IMR-90 (cell line): ENCODE measurements around the gene STX1B. TPM values are rescaled to one million over a fixed set of nuclear protein-coding genes. Genes with fewer than 3 reads are reported as not detected.

Source experiments
- ATAC-seq: fragments of 200-7000 bp; cut with Tn5 transposase; 2 replicates; pipeline ENCODE4 v1.9.1; 2020; ENCODE audit warnings: low read depth, mild to moderate bottlenecking, moderate library complexity
- BruUV-seq: library from RNA; stranded (reverse); fragments of 400-500 nt; replicated peaks from 2 replicates; lab custom pipeline; 2021; lab: Mats Ljungman, UMichigan
- CTCF ChIA-PET: fragments of 300-600 bp; formaldehyde crosslinking; extraction: SDS; loops from one replicate; lab custom pipeline; 2021; ENCODE audit warnings: antibody characterized with exemption; lab: Yijun Ruan, JAX
- POLR2A ChIA-PET: fragments of 300-600 bp; sonication (Branson Sonifier 250); formaldehyde crosslinking; loops from one replicate; lab custom pipeline; 2022; ENCODE audit warnings: antibody characterized with exemption; ENCODE audit not compliant: unreplicated experiment; lab: Charles Lee
- DNase-seq: peaks from one replicate; pipeline ENCODE4 v3.0.0; 2013
- H2AFZ ChIP-seq: replicated peaks from 2 replicates; pipeline ENCODE3; 2013; ENCODE audit warnings: low read length, mild to moderate bottlenecking; ENCODE audit not compliant: poor library complexity
- H2AK5ac ChIP-seq: 2 replicates; pipeline ENCODE4 v1.6.1; 2013; ENCODE audit warnings: low read depth, low read length, inconsistent platforms
- H2AK9ac ChIP-seq: replicated peaks from 2 replicates; pipeline ENCODE3; 2013; ENCODE audit warnings: mild to moderate bottlenecking, low read depth, low read length, moderate library complexity; ENCODE audit not compliant: poor library complexity
- H2BK120ac ChIP-seq: 2 replicates; pipeline ENCODE4 v1.6.1; 2013; ENCODE audit warnings: low read depth, low read length, inconsistent platforms
- H2BK15ac ChIP-seq: 3 replicates; pipeline ENCODE4 v1.6.1; 2013; ENCODE audit warnings: low read depth, low read length, inconsistent platforms
- H2BK20ac ChIP-seq: 2 replicates; pipeline ENCODE4 v1.6.1; 2013; ENCODE audit warnings: low read depth, mild to moderate bottlenecking, inconsistent platforms, low read length, moderate library complexity
- H2BK5ac ChIP-seq: 2 replicates; pipeline ENCODE4 v1.6.1; 2013; ENCODE audit warnings: mild to moderate bottlenecking, low read depth, low read length, inconsistent platforms; ENCODE audit not compliant: poor library complexity, severe bottlenecking
- H3K14ac ChIP-seq: replicated peaks from 2 replicates; pipeline ENCODE4 v1.6.1; 2013; ENCODE audit warnings: low read depth, low read length, inconsistent platforms
- H3K18ac ChIP-seq: 2 replicates; pipeline ENCODE4 v1.6.1; 2013; ENCODE audit warnings: low read depth, low read length, control low read depth
- H3K23ac ChIP-seq: 2 replicates; pipeline ENCODE4 v1.6.1; 2013; ENCODE audit warnings: low read depth, low read length, inconsistent platforms
- H3K27ac ChIP-seq: 2 replicates; pipeline ENCODE4 v1.5.1; 2013; ENCODE audit warnings: mild to moderate bottlenecking, control low read depth, low read length; ENCODE audit not compliant: insufficient read depth
- H3K27me3 ChIP-seq: 2 replicates; pipeline ENCODE4 v1.6.1; 2013; ENCODE audit warnings: low read length; ENCODE audit not compliant: control insufficient read depth, insufficient read depth
- H3K36me3 ChIP-seq: 2 replicates; pipeline ENCODE4 v1.6.1; 2013; ENCODE audit warnings: low read length, mixed read lengths; ENCODE audit not compliant: control insufficient read depth, insufficient read depth
- H3K4ac ChIP-seq: 2 replicates; pipeline ENCODE4 v1.6.1; 2013; ENCODE audit warnings: low read depth, low read length, inconsistent platforms
- H3K4me1 ChIP-seq: 2 replicates; pipeline ENCODE4 v1.6.1; 2013; ENCODE audit warnings: low read length, mixed read lengths; ENCODE audit not compliant: control insufficient read depth, insufficient read depth
- H3K4me2 ChIP-seq: 2 replicates; pipeline ENCODE4 v1.6.1; 2013; ENCODE audit warnings: low read depth, mild to moderate bottlenecking, control low read depth, low read length, moderate library complexity
- H3K4me3 ChIP-seq: 2 replicates; pipeline ENCODE4 v1.5.1; 2013; ENCODE audit warnings: low read depth, mild to moderate bottlenecking, control low read depth, low read length, moderate library complexity; ENCODE audit not compliant: insufficient read depth
- H3K56ac ChIP-seq: 2 replicates; pipeline ENCODE4 v1.6.1; 2013; ENCODE audit warnings: low read length, inconsistent platforms; ENCODE audit not compliant: insufficient read depth; ENCODE audit errors: extremely low read depth
- H3K79me1 ChIP-seq, 2 experiments: 2 replicates each; pipeline ENCODE4 v1.6.1; 2013; ENCODE audit warnings: low read length in 2 of 2, inconsistent platforms in 1 of 2, low read depth in 1 of 2
- H3K9ac ChIP-seq: 2 replicates; pipeline ENCODE4 v1.6.1; 2013; ENCODE audit warnings: low read depth, low read length, control low read depth
- H3K9me1 ChIP-seq: 2 replicates; pipeline ENCODE4 v1.6.1; 2013; ENCODE audit warnings: low read length, inconsistent platforms; ENCODE audit not compliant: insufficient read depth
- H3K9me3 ChIP-seq: 2 replicates; pipeline ENCODE4 v1.6.1; 2013; ENCODE audit warnings: low read length; ENCODE audit not compliant: control insufficient read depth, insufficient read depth
- H4K20me1 ChIP-seq: 2 replicates; pipeline ENCODE4 v1.6.1; 2013; ENCODE audit warnings: low read length, inconsistent platforms; ENCODE audit not compliant: insufficient read depth
- H4K5ac ChIP-seq: 2 replicates; pipeline ENCODE4 v1.6.1; 2013; ENCODE audit warnings: mild to moderate bottlenecking, low read depth, low read length, control low read depth
- H4K8ac ChIP-seq, 2 experiments: 2 replicates each; pipeline ENCODE4 v1.6.1; 2013; ENCODE audit warnings: low read depth in 2 of 2, low read length in 2 of 2, control low read depth in 1 of 2, inconsistent platforms in 1 of 2
- H4K91ac ChIP-seq: 2 replicates; pipeline ENCODE4 v1.6.1; 2013; ENCODE audit warnings: low read depth, low read length, inconsistent platforms; ENCODE audit not compliant: insufficient read depth
- CTCF ChIP-seq: conservative IDR thresholded peaks from 2 replicates; pipeline ENCODE4 v1.5.1; 2012; ENCODE audit warnings: mild to moderate bottlenecking, low read depth, low read length, improper control_type of control experiment
- ELK1 ChIP-seq: fragments of 150-350 bp; IDR thresholded peaks from 2 replicates; pipeline ENCODE4 v1.6.1; 2016; ENCODE audit warnings: low read depth, mild to moderate bottlenecking, low read length, moderate library complexity, borderline replicate concordance
- MAFK ChIP-seq: IDR thresholded peaks from 2 replicates; pipeline ENCODE4 v1.6.1; 2012; ENCODE audit warnings: low read depth, low read length, improper control_type of control experiment
- MAZ ChIP-seq: IDR thresholded peaks from 2 replicates; pipeline ENCODE4 v1.6.1; 2012; ENCODE audit warnings: low read depth, mild to moderate bottlenecking, low read length, improper control_type of control experiment, moderate library complexity, borderline replicate concordance
- POLR2A ChIP-seq: IDR thresholded peaks from 2 replicates; pipeline ENCODE4 v1.6.1; 2012; ENCODE audit warnings: mild to moderate bottlenecking, low read depth, low read length
- RAD21 ChIP-seq: IDR thresholded peaks from 2 replicates; pipeline ENCODE4 v1.6.1; 2012; ENCODE audit warnings: low read length, improper control_type of control experiment
- RFX5 ChIP-seq: IDR thresholded peaks from 2 replicates; pipeline ENCODE4 v1.8.0; 2012; ENCODE audit warnings: low read depth, mild to moderate bottlenecking, low read length, moderate library complexity
- SMC3 ChIP-seq: fragments of 150-350 bp; IDR thresholded peaks from 2 replicates; pipeline ENCODE4 v1.6.1; 2016; ENCODE audit warnings: low read depth, mild to moderate bottlenecking, antibody characterized with exemption, low read length, moderate library complexity
- WGBS, 2 experiments: methylation state at CpG; one replicate each; pipeline versions ENCODE4 v1.1.5 to v1.1.7; 2013; ENCODE audit warnings: missing lambda C conversion rate in 2 of 2; ENCODE audit not compliant: insufficient read length in 1 of 2; ENCODE audit errors: extremely low coverage in 2 of 2; 5-methylcytosine and 5-hydroxymethylcytosine counted together
- dilution Hi-C: fragments of 300-500 bp; cut with HindIII; formaldehyde crosslinking; loops from one replicate; pipeline ENCODE4 v1.14.3; 2018; ENCODE audit warnings: low sequenced_read_pairs; ENCODE audit not compliant: unreplicated experiment
- in situ Hi-C: fragments of 300-500 bp; cut with MboI; formaldehyde crosslinking; loops from 3 replicates; pipeline ENCODE4 v1.14.3; 2019; ENCODE audit warnings: low sequenced_read_pairs, inconsistent platforms, mixed read lengths
- intact Hi-C: fragments of 100-400 bp; cut with micrococcal nuclease; formaldehyde crosslinking; loops from 2 replicates; pipeline ENCODE4 v1.10.0; 2022
- polyA plus RNA-seq, 3 experiments: library from polyadenylated mRNA; depleted of rRNA; stranded (reverse); fragments of >200 nt; gene quantifications; 2 replicates each; pipeline ENCODE4 v1.2.3, GENCODE V29; 2012; ENCODE audit warnings: low replicate concordance in 1 of 3
- total RNA-seq: library from RNA; depleted of rRNA; stranded (reverse); fragments of >200 nt; gene quantifications from 2 replicates; pipeline ENCODE4 v1.2.3, GENCODE V29; 2012

Gene STX1B
- total and polyA plus RNA-seq, 2 of the 4 experiments (the other 2 are of a cell fraction) = 3.9 to 14.9 TPM

- no peak for ATAC-seq
- dilution Hi-C loops = no loop called here
- DNase-seq = no peak
- Histone ChIP-seq H2BK120ac (no peak overlapping the region), H3K4me2 (no peak overlapping the region), H4K91ac (no peak overlapping the region), H2AFZ (no peak overlapping the region), H3K36me3 (peaks cover 66% of the 10 kb centered on the region), H2AK9ac (peak overlapping the region; percentile 42), H2BK15ac (no peak overlapping the region), H3K9ac (no peak overlapping the region), H2BK20ac (no peak overlapping the region), H3K27me3 (no peaks in the 10 kb centered on the region), H3K4me3 (no peak overlapping the region), H3K27ac (no peak overlapping the region), H3K14ac (no peak overlapping the region), H3K56ac (no peak overlapping the region), H3K23ac (no peak overlapping the region), H3K4me1 (no peaks in the 10 kb centered on the region), H2BK5ac (no peak overlapping the region), H3K9me3 (no peaks in the 10 kb centered on the region), H3K9me1 (no peaks in the 10 kb centered on the region), H3K79me1 (peaks cover 8 to 12% of the 10 kb centered on the region in 2 experiments; a peak in 3 of 4 replicates), H3K4ac (no peak overlapping the region), H4K20me1 (no peaks in the 10 kb centered on the region; the same call in 1 of the 2 replicates), H4K8ac (no peak overlapping the region), H3K18ac (no peak overlapping the region), H2AK5ac (no peak overlapping the region), H4K5ac (no peak overlapping the region)
- in situ Hi-C loops = loop anchor here (10.0 to 25.0 kb wide), 3 partner anchors 105 to 885 kb away; partner anchors contain the start of gene PRSS53
- 95% methylated on average over 43 of the region's 62 CpGs; no CpG with 5 or more reads in 1 of the 2 experiments for WGBS, 2 experiments
- no TSS peak for BruUV-seq
- TF ChIP-seq SMC3 (no peak), RAD21 (no peak), POLR2A (no peak), RFX5 (no peak), MAFK (no peak), MAZ (no peak), ELK1 (no peak), CTCF (no peak)
- intact Hi-C loops = no loop called here
- CTCF ChIA-PET = no interaction called here
- POLR2A ChIA-PET = no interaction called here
Measured at GRCh38 chr16:30979170-30980022, 31.0 kb downstream of the STX1B start.
